ENCODE data around the gene PTPRU. TPM values are rescaled to one million over a fixed set of nuclear protein-coding genes. Genes with fewer than 3 reads are reported as not detected.

Gene PTPRU
- total RNA-seq, 4 donors from 2014 or later, result 11.4 to 59.4 (median 35.3) TPM

- ATAC-seq, result no peak
- Histone ChIP-seq H3K36me3 (no peaks in the 10 kb centered on the region), H3K27me3 (peaks cover 0 to 20% (median 6%) of the 10 kb centered on the region in 3 donors), H3K4me3 (no peak overlapping the region), H3K9me3 (no peaks in the 10 kb centered on the region), H3K4me1 (no peaks in the 10 kb centered on the region), H3K27ac (no peak overlapping the region)
- TF ChIP-seq POLR2A (IDR thresholded peaks at IDR 0.05), result no peak
- no peak for TF ChIP-seq CTCF (IDR thresholded peaks at IDR 0.05 in 4 of 5, conservative IDR thresholded peaks at IDR 0.05 in 1 of 5)
- DNase-seq, result no peak
- intact Hi-C loops (cut with DNase I; ENCODE audit: low total_unique reads), result no loop called here
- in situ Hi-C loops (cut with MboI; ENCODE audit: low sequenced_read_pairs in 4 of 4), result no loop called here
Observed at GRCh38 chr1:29346576-29346975, 110.3 kb downstream of the PTPRU start.

- no peaks in the 10 kb centered on the region for H3K4me1 ChIP-seq
- H3K4me3 ChIP-seq, result no peak overlapping the region
- H3K27ac ChIP-seq, result no peak overlapping the region
- intact Hi-C loops (cut with DNase I; ENCODE audit: low total_unique reads) (no loop called here), in situ Hi-C loops (cut with MboI; ENCODE audit: low sequenced_read_pairs in 4 of 4) (no loop called here)
- DNase-seq (no peak), ATAC-seq (no peak)
- H3K27me3 ChIP-seq, result peaks cover 0 to 10% (median 10%) of the 10 kb centered on the region in 3 donors
- H3K9me3 ChIP-seq, result no peaks in the 10 kb centered on the region
- no peaks in the 10 kb centered on the region for H3K36me3 ChIP-seq
- TF ChIP-seq CTCF (IDR thresholded peaks at IDR 0.05 in 4 of 5, conservative IDR thresholded peaks at IDR 0.05 in 1 of 5) (no peak), POLR2A (IDR thresholded peaks at IDR 0.05) (no peak)
Observed at GRCh38 chr1:29349871-29350491, 113.7 kb downstream of the PTPRU start.

GRCh38 chr1:29352719-29353420, 116.5 kb downstream of the PTPRU start:
- Histone ChIP-seq H3K4me1 (no peaks in the 10 kb centered on the region), H3K27me3 (peaks cover 0 to 9% (median 8%) of the 10 kb centered on the region in 3 donors), H3K4me3 (no peak overlapping the region), H3K36me3 (no peaks in the 10 kb centered on the region), H3K27ac (no peak overlapping the region), H3K9me3 (no peaks in the 10 kb centered on the region)
- TF ChIP-seq CTCF (IDR thresholded peaks at IDR 0.05 in 4 of 5, conservative IDR thresholded peaks at IDR 0.05 in 1 of 5), result no peak
- no peak for TF ChIP-seq POLR2A (IDR thresholded peaks at IDR 0.05)
- no peak for ATAC-seq
- in situ Hi-C loops (cut with MboI; ENCODE audit: low sequenced_read_pairs in 4 of 4) (no loop called here), intact Hi-C loops (cut with DNase I; ENCODE audit: low total_unique reads) (no loop called here)
- no peak for DNase-seq

DNA sequence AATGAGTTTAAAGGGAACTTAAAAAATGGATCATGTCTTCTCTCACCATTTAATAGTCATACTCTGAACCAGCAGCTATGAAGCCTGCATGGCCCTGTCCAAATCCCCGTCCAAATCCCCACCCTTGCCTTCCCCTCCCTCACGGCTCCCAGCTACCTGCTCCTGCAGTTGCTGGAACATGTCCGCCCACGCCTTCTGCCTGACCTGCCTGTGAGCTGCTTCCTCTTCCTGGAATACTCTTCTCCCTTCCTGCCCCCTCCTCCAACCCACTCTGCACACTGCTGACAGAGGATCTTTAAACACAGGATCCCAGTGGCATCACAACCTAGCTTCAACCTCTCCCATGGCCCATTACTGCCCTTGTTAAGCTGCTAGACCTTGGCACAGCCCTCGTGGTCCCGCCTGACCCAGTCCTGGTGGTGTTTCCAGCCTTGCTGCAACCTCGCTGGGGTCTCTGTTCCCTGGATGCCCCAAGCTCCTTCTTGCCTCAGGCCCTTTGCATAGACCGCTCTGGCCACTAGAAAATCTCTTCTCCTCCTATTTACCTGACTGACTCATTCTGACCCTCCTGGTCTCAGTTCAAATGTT, 118.3 kb downstream of the PTPRU start:
- in situ Hi-C loops (cut with MboI; ENCODE audit: low sequenced_read_pairs in 4 of 4) (no loop called here), intact Hi-C loops (cut with DNase I; ENCODE audit: low total_unique reads) (no loop called here)
- no peaks in the 10 kb centered on the region for H3K4me1 ChIP-seq
- no peaks in the 10 kb centered on the region for H3K9me3 ChIP-seq
- H3K27ac ChIP-seq, result no peak overlapping the region
- no peak for DNase-seq
- no peak for TF ChIP-seq CTCF (IDR thresholded peaks at IDR 0.05 in 4 of 5, conservative IDR thresholded peaks at IDR 0.05 in 1 of 5)
- TF ChIP-seq POLR2A (IDR thresholded peaks at IDR 0.05), result no peak
- no peak overlapping the region for H3K4me3 ChIP-seq
- H3K27me3 ChIP-seq, result peaks cover 0 to 11% (median 8%) of the 10 kb centered on the region in 3 donors
- no peaks in the 10 kb centered on the region for H3K36me3 ChIP-seq
- no peak for ATAC-seq

All from gastrocnemius medialis (tissue), 4 donors.